HG03039 (cell line): ENCODE results near the gene MYCBPAP.

ENCODE experiments used
- ATAC-seq: cut with Tn5 transposase; IDR thresholded peaks from one replicate; pipeline ENCODE4 v1.9.1; 2021; ENCODE audit warnings: mild to moderate bottlenecking, moderate library complexity; ENCODE audit not compliant: unreplicated experiment

MYCBPAP gene

GRCh38 chr17:50514936-50515702 lies 6.9 kb downstream of the MYCBPAP start:
- ATAC-seq: no peak

GRCh38 chr17:50517011-50517410 lies 8.8 kb downstream of the MYCBPAP start:
- ATAC-seq: no peak

GRCh38 chr17:50517504-50518383 lies 9.5 kb downstream of the MYCBPAP start:
- no peak for ATAC-seq

GRCh38 chr17:50518384-50519023 lies 10.3 kb downstream of the MYCBPAP start:
- ATAC-seq: no peak

- ATAC-seq: no peak
Observed at GRCh38 chr17:50519141-50519834, 11.0 kb downstream of the MYCBPAP start.

- no peak for ATAC-seq
Observed at GRCh38 chr17:50520483-50520882, 12.2 kb downstream of the MYCBPAP start.

- no peak for ATAC-seq
Observed at GRCh38 chr17:50521514-50521913, 13.3 kb downstream of the MYCBPAP start.

GRCh38 chr17:50522766-50523165 lies 14.5 kb downstream of the MYCBPAP start:
- no peak for ATAC-seq

- no peak for ATAC-seq
Observed at GRCh38 chr17:50523208-50523607, 15.0 kb downstream of the MYCBPAP start.

- ATAC-seq: no peak
Observed at GRCh38 chr17:50524838-50525237, 16.6 kb downstream of the MYCBPAP start.

- no peak for ATAC-seq
Observed at GRCh38 chr17:50527155-50527762, 19.0 kb downstream of the MYCBPAP start.

- no peak for ATAC-seq
Observed at GRCh38 chr17:50527949-50528474, 19.8 kb downstream of the MYCBPAP start.

- ATAC-seq: no peak
Observed at GRCh38 chr17:50529849-50530248, 21.6 kb downstream of the MYCBPAP start.

GRCh38 chr17:50531428-50532025 lies 23.3 kb downstream of the MYCBPAP start:
- no peak for ATAC-seq

GRCh38 chr17:50532452-50533024 lies 24.3 kb downstream of the MYCBPAP start, which contains the start of gene EPN3:
EPN3 (plus strand) TSS chr17:50532735; CDS start chr17:50536557, 3,822 bp downstream.
- ATAC-seq: no peak

- no peak for ATAC-seq
Observed at GRCh38 chr17:50533185-50533584, 24.9 kb downstream of the MYCBPAP start.

- ATAC-seq: no peak
Observed at GRCh38 chr17:50533720-50534148, 25.5 kb downstream of the MYCBPAP start.

GRCh38 chr17:50534222-50534978 lies 26.2 kb downstream of the MYCBPAP start:
- no peak for ATAC-seq

GRCh38 chr17:50534979-50535326 lies 26.7 kb downstream of the MYCBPAP start:
- ATAC-seq: no peak
